Fibroblast of lung (primary cell): ENCODE results near the gene MPPE1. TPM values are rescaled to one million over a fixed set of nuclear protein-coding genes. Genes with fewer than 3 reads are reported as not detected.

Experiments used
- DNase-seq, 2 donors: peaks; one replicate each; pipeline versions ENCODE4 v3.0.0 to v3.0.0-alpha.2; 2010; ENCODE audit warnings: low read depth in 2 of 2
- H2AFZ ChIP-seq: 2 replicates; pipeline ENCODE4 v1.5.1; 2012; ENCODE audit warnings: low read length, control low read depth, inconsistent platforms
- H3K27ac ChIP-seq: 2 replicates; pipeline ENCODE4 v1.5.1; 2011; ENCODE audit warnings: low read length, control low read depth; ENCODE audit not compliant: insufficient read depth
- H3K27me3 ChIP-seq: 2 replicates; pipeline ENCODE4 v1.5.1; 2011; ENCODE audit warnings: mild to moderate bottlenecking, low read length; ENCODE audit not compliant: control insufficient read depth, insufficient read depth
- H3K36me3 ChIP-seq: 2 replicates; pipeline ENCODE4 v1.5.1; 2011; ENCODE audit warnings: low read length; ENCODE audit not compliant: control insufficient read depth, insufficient read depth
- H3K4me1 ChIP-seq: 2 replicates; pipeline ENCODE4 v1.5.1; 2011; ENCODE audit warnings: low read length; ENCODE audit not compliant: control insufficient read depth, insufficient read depth; ENCODE audit errors: extremely low read depth
- H3K4me2 ChIP-seq: 2 replicates; pipeline ENCODE4 v1.5.1; 2011; ENCODE audit warnings: low read length, control low read depth; ENCODE audit not compliant: insufficient read depth; ENCODE audit errors: extremely low read depth
- H3K4me3 ChIP-seq, 4 experiments: fragments of 200-600 bp in 1 of 4; sonication (generic) in 1 of 4; replicated peaks in 1 of 4; 2 replicates each; pipeline ENCODE4 v1.5.1; 2011 to 2016; ENCODE audit warnings: low read length in 4 of 4, low read depth in 3 of 4, mild to moderate bottlenecking in 3 of 4, control low read depth in 2 of 4, inconsistent platforms in 1 of 4, mixed read lengths in 1 of 4; ENCODE audit not compliant: insufficient read depth in 1 of 4; ENCODE audit errors: control extremely low read depth in 1 of 4
- H3K79me2 ChIP-seq: 2 replicates; pipeline ENCODE4 v1.5.1; 2012; ENCODE audit warnings: mild to moderate bottlenecking, low read length, inconsistent platforms; ENCODE audit not compliant: control insufficient read depth, insufficient read depth
- H3K9ac ChIP-seq: 2 replicates; pipeline ENCODE4 v1.5.1; 2011; ENCODE audit warnings: mild to moderate bottlenecking, low read length, control low read depth; ENCODE audit not compliant: insufficient read depth
- H3K9me3 ChIP-seq: 2 replicates; pipeline ENCODE4 v1.5.1; 2012; ENCODE audit warnings: low read depth, low read length; ENCODE audit not compliant: control insufficient read depth, insufficient read depth
- H4K20me1 ChIP-seq: 2 replicates; pipeline ENCODE4 v1.5.1; 2011; ENCODE audit warnings: low read length; ENCODE audit not compliant: control insufficient read depth, insufficient read depth; ENCODE audit errors: extremely low read depth
- EZH2 ChIP-seq: IDR thresholded peaks from 2 replicates; pipeline ENCODE4 v1.5.1; 2012; ENCODE audit warnings: low read length, control low read depth, mild to moderate bottlenecking; ENCODE audit errors: missing control alignments
- polyA plus RNA-seq, 2 donors: library from polyadenylated mRNA; depleted of rRNA in 1 of 2; stranded (reverse) in 1 of 2; unstranded in 1 of 2; fragments of >200 nt; gene quantifications; 2 replicates each; pipeline ENCODE4 v1.2.1, GENCODE V29; 2011 to 2012; ENCODE audit warnings: missing spikeins in 1 of 2
- total RNA-seq: library from RNA; depleted of rRNA; stranded (reverse); fragments of >200 nt; gene quantifications from 2 replicates; pipeline ENCODE4 v1.2.1, GENCODE V29; 2014
- TF ChIP-seq, protein P1 (sequence below), 2 donors: IDR thresholded peaks in 1 of 2; conservative IDR thresholded peaks in 1 of 2; 1 replicate in 1 of 2; 2 replicates in 1 of 2; pipeline ENCODE4 v1.5.1; 2011 to 2012; ENCODE audit warnings: low read length in 2 of 2, control low read depth in 1 of 2, inconsistent platforms in 1 of 2, low read depth in 1 of 2, mild to moderate bottlenecking in 1 of 2

The MPPE1 gene
- total and polyA plus RNA-seq, 2 donors (not counting 1 experiment from before 2014, with no cell fraction given): 23.3 to 29.7 TPM

GRCh38 chr18:11851806-11852337, 56.2 kb downstream of the MPPE1 start:
- no peaks in the 10 kb centered on the region for H4K20me1 ChIP-seq
- H3K27ac ChIP-seq: peak overlapping the region; percentile 99
- H3K9me3 ChIP-seq: no peaks in the 10 kb centered on the region
- peak overlapping the region; percentile 97 for H3K9ac ChIP-seq
- H3K36me3 ChIP-seq: no peaks in the 10 kb centered on the region
- H3K4me2 ChIP-seq: peak overlapping the region; percentile 91
- H3K4me3 ChIP-seq: peak overlapping the region; percentile 88 to 100 (median 98)
- H3K79me2 ChIP-seq: peaks cover 22% of the 10 kb centered on the region
- H3K4me1 ChIP-seq: peaks cover 2% of the 10 kb centered on the region
- DNase-seq: peak; percentile 39 to 46
- H2AFZ ChIP-seq: no peak overlapping the region
- no peaks in the 10 kb centered on the region for H3K27me3 ChIP-seq
- TF ChIP-seq, protein P1, sequence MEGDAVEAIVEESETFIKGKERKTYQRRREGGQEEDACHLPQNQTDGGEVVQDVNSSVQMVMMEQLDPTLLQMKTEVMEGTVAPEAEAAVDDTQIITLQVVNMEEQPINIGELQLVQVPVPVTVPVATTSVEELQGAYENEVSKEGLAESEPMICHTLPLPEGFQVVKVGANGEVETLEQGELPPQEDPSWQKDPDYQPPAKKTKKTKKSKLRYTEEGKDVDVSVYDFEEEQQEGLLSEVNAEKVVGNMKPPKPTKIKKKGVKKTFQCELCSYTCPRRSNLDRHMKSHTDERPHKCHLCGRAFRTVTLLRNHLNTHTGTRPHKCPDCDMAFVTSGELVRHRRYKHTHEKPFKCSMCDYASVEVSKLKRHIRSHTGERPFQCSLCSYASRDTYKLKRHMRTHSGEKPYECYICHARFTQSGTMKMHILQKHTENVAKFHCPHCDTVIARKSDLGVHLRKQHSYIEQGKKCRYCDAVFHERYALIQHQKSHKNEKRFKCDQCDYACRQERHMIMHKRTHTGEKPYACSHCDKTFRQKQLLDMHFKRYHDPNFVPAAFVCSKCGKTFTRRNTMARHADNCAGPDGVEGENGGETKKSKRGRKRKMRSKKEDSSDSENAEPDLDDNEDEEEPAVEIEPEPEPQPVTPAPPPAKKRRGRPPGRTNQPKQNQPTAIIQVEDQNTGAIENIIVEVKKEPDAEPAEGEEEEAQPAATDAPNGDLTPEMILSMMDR (conservative IDR thresholded peaks at IDR 0.05 in 1 of 2, IDR thresholded peaks at IDR 0.05 in 1 of 2; ENCODE audit: low read depth in 1 of 2, low read length in 2 of 2): no peak
- TF ChIP-seq EZH2: no peak

- Histone ChIP-seq H3K36me3 (no peaks in the 10 kb centered on the region), H3K4me3 (peak within 1 kb of the TSS; percentile 88 to 100 (median 98)), H2AFZ (peak within 1 kb of the TSS; percentile 77), H3K79me2 (peaks cover 22% of the 10 kb centered on the region), H4K20me1 (no peaks in the 10 kb centered on the region), H3K27me3 (no peaks in the 10 kb centered on the region), H3K4me2 (peak within 1 kb of the TSS; percentile 92), H3K27ac (peak within 1 kb of the TSS; percentile 99), H3K9me3 (no peaks in the 10 kb centered on the region), H3K4me1 (peaks cover 2% of the 10 kb centered on the region), H3K9ac (peak within 1 kb of the TSS; percentile 97)
- TF ChIP-seq EZH2: no peak
- TF ChIP-seq, protein P1 (conservative IDR thresholded peaks at IDR 0.05 in 1 of 2, IDR thresholded peaks at IDR 0.05 in 1 of 2; ENCODE audit: low read depth in 1 of 2, low read length in 2 of 2): no peak
- DNase-seq: peak; percentile 98
These were observed 56.8 kb downstream of the MPPE1 start, which contains the start of gene CHMP1B for GRCh38 chr18:11851146-11851805. Gene CHMP1B (plus strand): TSS chr18:11851413. CDS start chr18:11851512, 99 bp downstream.

DNA sequence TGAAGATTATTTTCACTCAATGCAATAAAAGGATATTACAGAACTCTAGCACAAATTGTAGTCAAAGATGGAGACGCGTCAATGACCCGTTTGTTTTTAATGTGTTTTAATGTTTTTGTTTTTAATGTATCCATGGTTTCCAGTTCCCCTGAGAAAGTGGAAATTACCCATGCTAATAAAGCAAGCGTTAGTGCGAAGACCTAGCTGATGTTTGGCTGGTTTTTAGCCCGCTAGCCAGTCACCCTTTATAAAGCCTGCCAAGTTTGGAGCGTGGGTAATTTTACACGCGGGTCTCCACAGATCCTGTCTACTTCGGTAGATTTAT, 57.3 kb downstream of the MPPE1 start:
- H3K4me3 ChIP-seq: peak overlapping the region; percentile 88 to 100 (median 98)
- peak overlapping the region; percentile 97 for H3K9ac ChIP-seq
- peak in 1 of 2 donors; percentile 80 for DNase-seq
- H3K79me2 ChIP-seq: peaks cover 22% of the 10 kb centered on the region
- peak overlapping the region; percentile 92 for H3K4me2 ChIP-seq
- TF ChIP-seq, protein P1 (conservative IDR thresholded peaks at IDR 0.05 in 1 of 2, IDR thresholded peaks at IDR 0.05 in 1 of 2; ENCODE audit: low read depth in 1 of 2, low read length in 2 of 2): no peak
- no peak for TF ChIP-seq EZH2
- H3K9me3 ChIP-seq: no peaks in the 10 kb centered on the region
- peak overlapping the region; percentile 99 for H3K27ac ChIP-seq
- H3K27me3 ChIP-seq: no peaks in the 10 kb centered on the region
- H2AFZ ChIP-seq: peak overlapping the region; percentile 21
- H3K36me3 ChIP-seq: no peaks in the 10 kb centered on the region
- peaks cover 2% of the 10 kb centered on the region for H3K4me1 ChIP-seq
- H4K20me1 ChIP-seq: no peaks in the 10 kb centered on the region
